ENCODE data around the gene PSMG4.
"Not testable (repeated sequence)": the region's sequence is repeated elsewhere in the genome, so short reads cannot be mapped to it uniquely, and the experiment has no call there.

The PSMG4 gene

GRCh38 chr6:3240595-3240994, 18.2 kb upstream of the PSMG4 start:
- no peaks in the 10 kb centered on the region for H3K36me3 ChIP-seq (ENCODE audit: control insufficient read depth in 1 of 2, insufficient read depth in 2 of 2, low read length in 2 of 2)
- H2AFZ ChIP-seq (ENCODE audit: insufficient read depth, low read length, poor library complexity) = no peak overlapping the region
- no peaks in the 10 kb centered on the region for H3K27me3 ChIP-seq (ENCODE audit: insufficient read depth, low read length)
- no peak overlapping the region for H3K14ac ChIP-seq (ENCODE audit: low read length)
- no CpG with 5 or more reads among the region's 7 CpGs for WGBS (ENCODE audit: extremely low coverage, insufficient coverage, insufficient read length)
- no peaks in the 10 kb centered on the region for H3K4me1 ChIP-seq (ENCODE audit: control insufficient read depth in 1 of 2, insufficient read depth in 2 of 2, low read length in 2 of 2)
- H4K12ac ChIP-seq (ENCODE audit: low read depth, low read length) = no peak overlapping the region
- no peak overlapping the region for H3K4me2 ChIP-seq (ENCODE audit: low read length)
- H3K79me1 ChIP-seq (ENCODE audit: low read length) = no peaks in the 10 kb centered on the region
- no peak overlapping the region for H2BK5ac ChIP-seq (ENCODE audit: low read depth, low read length, poor library complexity)
- no peak overlapping the region for H3K18ac ChIP-seq (ENCODE audit: low read length)
- H3K9ac ChIP-seq (ENCODE audit: low read length) = no peak overlapping the region
- H2BK120ac ChIP-seq (ENCODE audit: insufficient read depth, low read length, poor library complexity) = no peak overlapping the region
- DNase-seq = no peak
- no peaks in the 10 kb centered on the region for H3K79me2 ChIP-seq (ENCODE audit: control insufficient read depth, insufficient read depth, low read length, poor library complexity)
- no peak overlapping the region for H2BK12ac ChIP-seq (ENCODE audit: low read length)
- no peak overlapping the region for H4K91ac ChIP-seq (ENCODE audit: low read depth, low read length)
- no peak overlapping the region for H2AK5ac ChIP-seq (ENCODE audit: low read length)
- no peak overlapping the region for H4K8ac ChIP-seq (ENCODE audit: low read depth, low read length)
- no peak overlapping the region for H3K27ac ChIP-seq (ENCODE audit: low read depth, low read length)
- H3K23ac ChIP-seq (ENCODE audit: low read length) = no peak overlapping the region
- H3K4ac ChIP-seq (ENCODE audit: low read depth, low read length) = no peak overlapping the region
- no peak overlapping the region for H3K4me3 ChIP-seq (ENCODE audit: low read depth, low read length)
- H3K9me3 ChIP-seq (ENCODE audit: insufficient read depth, low read depth, low read length) = no peaks in the 10 kb centered on the region

GRCh38 chr6:3241745-3242144, 17.0 kb upstream of the PSMG4 start:
- no CpG with 5 or more reads among the region's 4 CpGs for WGBS (ENCODE audit: extremely low coverage, insufficient coverage, insufficient read length)
- not testable (repeated sequence) for H3K23ac ChIP-seq (ENCODE audit: low read length)

GRCh38 chr6:3242768-3243167, 16.0 kb upstream of the PSMG4 start:
- H3K4me1 ChIP-seq (ENCODE audit: control insufficient read depth in 1 of 2, insufficient read depth in 2 of 2, low read length in 2 of 2) = peaks cover 9% of the 10 kb centered on the region in 2 experiments
- H4K12ac ChIP-seq (ENCODE audit: low read depth, low read length) = no peak overlapping the region
- no peaks in the 10 kb centered on the region for H3K9me3 ChIP-seq (ENCODE audit: insufficient read depth, low read depth, low read length)
- no peak overlapping the region for H3K4me2 ChIP-seq (ENCODE audit: low read length)
- H2AK5ac ChIP-seq (ENCODE audit: low read length) = no peak overlapping the region
- no CpG with 5 or more reads among the region's 4 CpGs for WGBS (ENCODE audit: extremely low coverage, insufficient coverage, insufficient read length)
- H3K79me1 ChIP-seq (ENCODE audit: low read length) = peaks cover 6% of the 10 kb centered on the region
- no peak overlapping the region for H2AFZ ChIP-seq (ENCODE audit: insufficient read depth, low read length, poor library complexity)
- H3K27me3 ChIP-seq (ENCODE audit: insufficient read depth, low read length) = no peaks in the 10 kb centered on the region
- H4K91ac ChIP-seq (ENCODE audit: low read depth, low read length) = no peak overlapping the region
- no peak overlapping the region for H4K8ac ChIP-seq (ENCODE audit: low read depth, low read length)
- no peak overlapping the region for H3K14ac ChIP-seq (ENCODE audit: low read length)
- no peak overlapping the region for H2BK120ac ChIP-seq (ENCODE audit: insufficient read depth, low read length, poor library complexity)
- no peak overlapping the region for H3K4me3 ChIP-seq (ENCODE audit: low read depth, low read length)
- DNase-seq = no peak
- no peak overlapping the region for H2BK5ac ChIP-seq (ENCODE audit: low read depth, low read length, poor library complexity)
- no peak overlapping the region for H3K23ac ChIP-seq (ENCODE audit: low read length)
- no peaks in the 10 kb centered on the region for H3K36me3 ChIP-seq (ENCODE audit: control insufficient read depth in 1 of 2, insufficient read depth in 2 of 2, low read length in 2 of 2)
- H3K27ac ChIP-seq (ENCODE audit: low read depth, low read length) = no peak overlapping the region
- no peak overlapping the region for H3K18ac ChIP-seq (ENCODE audit: low read length)
- H3K4ac ChIP-seq (ENCODE audit: low read depth, low read length) = no peak overlapping the region
- H3K9ac ChIP-seq (ENCODE audit: low read length) = no peak overlapping the region
- H3K79me2 ChIP-seq (ENCODE audit: control insufficient read depth, insufficient read depth, low read length, poor library complexity) = no peaks in the 10 kb centered on the region
- H2BK12ac ChIP-seq (ENCODE audit: low read length) = no peak overlapping the region

More at GRCh38 chr6:3241745-3242144, 17.0 kb upstream of the PSMG4 start:
- H2BK120ac ChIP-seq (ENCODE audit: insufficient read depth, low read length, poor library complexity); H3K36me3 ChIP-seq (ENCODE audit: control insufficient read depth in 1 of 2, insufficient read depth in 2 of 2, low read length in 2 of 2); H3K27me3 ChIP-seq (ENCODE audit: insufficient read depth, low read length); H3K27ac ChIP-seq (ENCODE audit: low read depth, low read length); H3K9me3 ChIP-seq (ENCODE audit: insufficient read depth, low read depth, low read length); H3K14ac ChIP-seq (ENCODE audit: low read length); H2BK12ac ChIP-seq (ENCODE audit: low read length); H2AK5ac ChIP-seq (ENCODE audit: low read length); H3K4me3 ChIP-seq (ENCODE audit: low read depth, low read length); H3K79me2 ChIP-seq (ENCODE audit: control insufficient read depth, insufficient read depth, low read length, poor library complexity); H2BK5ac ChIP-seq (ENCODE audit: low read depth, low read length, poor library complexity); H3K79me1 ChIP-seq (ENCODE audit: low read length); H3K4me2 ChIP-seq (ENCODE audit: low read length); H4K12ac ChIP-seq (ENCODE audit: low read depth, low read length); H3K4ac ChIP-seq (ENCODE audit: low read depth, low read length); H2AFZ ChIP-seq (ENCODE audit: insufficient read depth, low read length, poor library complexity); H4K8ac ChIP-seq (ENCODE audit: low read depth, low read length); DNase-seq; H3K9ac ChIP-seq (ENCODE audit: low read length); H3K4me1 ChIP-seq (ENCODE audit: control insufficient read depth in 1 of 2, insufficient read depth in 2 of 2, low read length in 2 of 2); H3K18ac ChIP-seq (ENCODE audit: low read length); H4K91ac ChIP-seq (ENCODE audit: low read depth, low read length): not testable (repeated sequence)

GRCh38 chr6:3244003-3244831, 14.5 kb upstream of the PSMG4 start:
- Histone ChIP-seq H2BK120ac (ENCODE audit: insufficient read depth, low read length, poor library complexity) (no peak overlapping the region), H2BK12ac (ENCODE audit: low read length) (no peak overlapping the region), H3K27ac (ENCODE audit: low read depth, low read length) (no peak overlapping the region), H3K36me3 (ENCODE audit: control insufficient read depth in 1 of 2, insufficient read depth in 2 of 2, low read length in 2 of 2) (no peaks in the 10 kb centered on the region), H2AK5ac (ENCODE audit: low read length) (no peak overlapping the region), H4K91ac (ENCODE audit: low read depth, low read length) (no peak overlapping the region), H3K4ac (ENCODE audit: low read depth, low read length) (no peak overlapping the region), H2BK5ac (ENCODE audit: low read depth, low read length, poor library complexity) (no peak overlapping the region), H4K8ac (ENCODE audit: low read depth, low read length) (no peak overlapping the region), H3K79me1 (ENCODE audit: low read length) (peaks cover 10% of the 10 kb centered on the region), H3K18ac (ENCODE audit: low read length) (no peak overlapping the region), H3K4me2 (ENCODE audit: low read length) (no peak overlapping the region), H3K79me2 (ENCODE audit: control insufficient read depth, insufficient read depth, low read length, poor library complexity) (no peaks in the 10 kb centered on the region), H3K4me1 (ENCODE audit: control insufficient read depth in 1 of 2, insufficient read depth in 2 of 2, low read length in 2 of 2) (peaks cover 9 to 17% of the 10 kb centered on the region in 2 experiments), H3K23ac (ENCODE audit: low read length) (no peak overlapping the region), H3K4me3 (ENCODE audit: low read depth, low read length) (no peak overlapping the region), H2AFZ (ENCODE audit: insufficient read depth, low read length, poor library complexity) (no peak overlapping the region), H4K12ac (ENCODE audit: low read depth, low read length) (no peak overlapping the region), H3K9me3 (ENCODE audit: insufficient read depth, low read depth, low read length) (no peaks in the 10 kb centered on the region), H3K14ac (ENCODE audit: low read length) (no peak overlapping the region), H3K9ac (ENCODE audit: low read length) (no peak overlapping the region), H3K27me3 (ENCODE audit: insufficient read depth, low read length) (no peaks in the 10 kb centered on the region)
- no CpG with 5 or more reads among the region's 8 CpGs for WGBS (ENCODE audit: extremely low coverage, insufficient coverage, insufficient read length)
- peak in 1 of 2 donors; percentile 52 for DNase-seq
